Spleen (tissue), 11 donors: ENCODE results near the gene VPS50. TPM values are rescaled to one million over a fixed set of nuclear protein-coding genes. Genes with fewer than 3 reads are reported as not detected.

Experiments
- DNase-seq: peaks from one replicate; pipeline ENCODE4 v3.0.0-alpha.2; 2020
- H3K27ac ChIP-seq, 8 donors: fragments of 200-600 bp; sonication (generic) in 7 of 8; 1 replicate in 4 of 8; 2 replicates in 4 of 8; pipeline versions ENCODE4 v1.5.0 to v1.8.0; 2016 to 2021; ENCODE audit warnings: inconsistent platforms in 4 of 8, mild to moderate bottlenecking in 4 of 8, moderate library complexity in 1 of 8
- H3K27me3 ChIP-seq, 7 donors: fragments of 200-600 bp; sonication (generic) in 6 of 7; replicated peaks in 1 of 7; 1 replicate in 4 of 7; 2 replicates in 3 of 7; pipeline versions ENCODE4 v1.5.0 to v1.8.0; 2016 to 2021; ENCODE audit warnings: inconsistent platforms in 3 of 7, mild to moderate bottlenecking in 1 of 7
- H3K36me3 ChIP-seq, 6 donors: fragments of 200-600 bp; sonication (generic) in 5 of 6; 1 replicate in 4 of 6; 2 replicates in 2 of 6; pipeline versions ENCODE4 v1.5.0 to v1.8.0; 2016 to 2021; ENCODE audit warnings: inconsistent platforms in 2 of 6
- H3K4me1 ChIP-seq, 6 donors: fragments of 200-600 bp; sonication (generic) in 5 of 6; 1 replicate in 3 of 6; 2 replicates in 3 of 6; pipeline versions ENCODE4 v1.5.0 to v1.8.0; 2016 to 2021; ENCODE audit warnings: inconsistent platforms in 3 of 6
- H3K4me3 ChIP-seq, 8 donors: fragments of 200-600 bp; sonication (generic) in 7 of 8; 1 replicate in 4 of 8; 2 replicates in 4 of 8; pipeline versions ENCODE4 v1.5.0 to v1.8.0; 2016 to 2021; ENCODE audit warnings: inconsistent platforms in 4 of 8, mild to moderate bottlenecking in 4 of 8, moderate library complexity in 2 of 8
- H3K9me3 ChIP-seq, 8 donors: fragments of 200-600 bp; sonication (generic) in 7 of 8; 1 replicate in 4 of 8; 2 replicates in 4 of 8; pipeline versions ENCODE4 v1.5.0 to v1.8.0; 2016 to 2021; ENCODE audit warnings: inconsistent platforms in 4 of 8
- CTCF ChIP-seq, 11 experiments: fragments of 200-600 bp in 7 of 11; fragments of 450-650 bp in 4 of 11; sonication (generic) in 4 of 11; IDR thresholded peaks in 8 of 11; conservative IDR thresholded peaks in 3 of 11; 1 replicate in 7 of 11; 2 replicates in 4 of 11; pipeline versions ENCODE4 v1.4.0 to v1.8.0; 2016 to 2021; ENCODE audit warnings: antibody characterized with exemption in 11 of 11, inconsistent platforms in 4 of 11, mild to moderate bottlenecking in 1 of 11
- POLR2A ChIP-seq, 3 donors: fragments of 450-650 bp; IDR thresholded peaks; one replicate each; pipeline ENCODE4 v1.5.1; 2017; ENCODE audit warnings: antibody characterized with exemption in 3 of 3, mild to moderate bottlenecking in 1 of 3
- POLR2AphosphoS5 ChIP-seq, 3 donors: sonication (generic); formaldehyde crosslinking; IDR thresholded peaks; one replicate each; pipeline ENCODE4 v1.5.1; 2017; ENCODE audit warnings: antibody characterized with exemption in 3 of 3
- WGBS, 5 donors: extraction: QIAGEN DNeasy Blood & Tissue Kit in 3 of 5; methylation state at CpG; one replicate each; pipeline versions ENCODE4 v1.1.5 to v1.1.7; 2013 to 2018; 5-methylcytosine and 5-hydroxymethylcytosine counted together
- intact Hi-C: fragments of 100-400 bp; cut with DNase I; formaldehyde crosslinking; loops from one replicate; pipeline ENCODE4 v1.15.0; 2023; ENCODE audit warnings: low total_unique reads
- polyA plus RNA-seq, 3 donors: library from polyadenylated mRNA; stranded (reverse); fragments of 200-250 nt; gene quantifications; one replicate each; pipeline ENCODE4 v1.2.1, GENCODE V29; 2013
- total RNA-seq, 7 donors: library from RNA; depleted of rRNA in 3 of 7; stranded (reverse); fragments of >200 nt in 3 of 7; fragmentation: NEBNext Ultra II Directional in 4 of 7; extraction: Animal tissue kit (Norgen Biotek cat#: 25700) in 4 of 7; gene quantifications; one replicate each; pipeline versions ENCODE4 v1.1.0 to v1.2.1, GENCODE V29; 2016 to 2021
- donor health status: healthy with polysubstance abuse.
- donor health status: DM: no; HTN: no; CAD: no; lungs with moderate emphysema.
- donor health status: DM: no; HTN: no; CAD: no.
- donor health status: Bipolar disorder and iron deficiency.
- donor health status: healthy.
- donor health status: DM: no; HTN: no; CAD: no.
- donor health status: DM: yes; HTN: yes; CAD: no.

The VPS50 gene
- total and polyA plus RNA-seq, 10 donors, result 8.1 to 62.6 (median 34.2) TPM

- DNase-seq, result no peak
- intact Hi-C loops, result no loop called here
- no peaks in the 10 kb centered on the region for H3K9me3 ChIP-seq
- 58 to 68% (median 67%) methylated on average over 2 of the region's 2 CpGs for WGBS, 5 donors
- no peaks in the 10 kb centered on the region for H3K36me3 ChIP-seq
- H3K27me3 ChIP-seq, result no peaks in the 10 kb centered on the region
- no peak overlapping the region for H3K27ac ChIP-seq
- H3K4me1 ChIP-seq, result no peaks in the 10 kb centered on the region
- H3K4me3 ChIP-seq, result no peak overlapping the region
- no peak for TF ChIP-seq POLR2AphosphoS5 (IDR thresholded peaks at IDR 0.05)
- no peak for TF ChIP-seq POLR2A (IDR thresholded peaks at IDR 0.05)
- TF ChIP-seq CTCF (IDR thresholded peaks at IDR 0.05 in 8 of 11, conservative IDR thresholded peaks at IDR 0.05 in 3 of 11), result no peak
Measured at GRCh38 chr7:93205046-93205445, 27.1 kb upstream of the VPS50 start.

GRCh38 chr7:93211228-93211818 is 20.8 kb upstream of the VPS50 start:
- Histone ChIP-seq H3K36me3 (no peaks in the 10 kb centered on the region), H3K4me3 (no peak overlapping the region), H3K27me3 (peaks cover 0 to 14% (median 0%) of the 10 kb centered on the region in 7 donors), H3K9me3 (no peaks in the 10 kb centered on the region), H3K27ac (no peak overlapping the region), H3K4me1 (no peaks in the 10 kb centered on the region)
- TF ChIP-seq POLR2AphosphoS5 (IDR thresholded peaks at IDR 0.05) (no peak), CTCF (IDR thresholded peaks at IDR 0.05 in 8 of 11, conservative IDR thresholded peaks at IDR 0.05 in 3 of 11) (no peak), POLR2A (IDR thresholded peaks at IDR 0.05) (no peak)
- 77 to 87% (median 83%) methylated on average over 5 of the region's 5 CpGs for WGBS, 5 donors
- DNase-seq, result no peak
- intact Hi-C loops, result no loop called here

DNA sequence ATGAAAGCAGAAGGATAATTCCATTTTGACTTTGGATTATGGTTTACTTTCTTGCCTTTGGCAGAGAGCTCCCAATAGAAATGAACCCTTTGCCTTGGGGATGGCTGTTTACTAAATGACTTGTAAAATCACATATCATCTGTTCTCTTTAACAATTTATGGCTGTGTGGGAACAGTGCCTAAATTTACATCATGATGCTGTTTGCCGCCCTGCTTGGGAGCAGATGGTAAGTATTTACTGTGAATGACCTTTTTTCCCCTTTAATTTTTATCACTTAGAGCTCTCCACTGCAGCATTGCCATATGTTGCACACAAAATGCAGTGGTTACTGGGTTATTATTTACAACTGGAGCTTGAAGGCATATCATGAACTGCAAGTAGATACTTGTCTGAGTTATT is 19.3 kb upstream of the VPS50 start:
- H3K9me3 ChIP-seq, result no peaks in the 10 kb centered on the region
- intact Hi-C loops, result no loop called here
- DNase-seq, result no peak
- WGBS, 5 donors, result 67 to 89% (median 82%) methylated on average over 1 of the region's 1 CpG
- H3K36me3 ChIP-seq, result no peaks in the 10 kb centered on the region
- TF ChIP-seq CTCF (IDR thresholded peaks at IDR 0.05 in 8 of 11, conservative IDR thresholded peaks at IDR 0.05 in 3 of 11) (no peak), POLR2AphosphoS5 (IDR thresholded peaks at IDR 0.05) (no peak), POLR2A (IDR thresholded peaks at IDR 0.05) (no peak)
- H3K4me3 ChIP-seq, result no peak overlapping the region
- peaks cover 0 to 14% (median 0%) of the 10 kb centered on the region in 7 donors for H3K27me3 ChIP-seq
- no peak overlapping the region for H3K27ac ChIP-seq
- no peaks in the 10 kb centered on the region for H3K4me1 ChIP-seq

GRCh38 chr7:93218997-93219827 is 13.0 kb upstream of the VPS50 start:
- intact Hi-C loops, result no loop called here
- 60 to 74% (median 66%) methylated on average over 10 of the region's 10 CpGs for WGBS, 5 donors

More at GRCh38 chr7:93218997-93219827, 13.0 kb upstream of the VPS50 start:
- no peak for DNase-seq
- Histone ChIP-seq H3K27ac (no peak overlapping the region), H3K27me3 (peaks cover 0 to 7% (median 0%) of the 10 kb centered on the region in 7 donors), H3K4me3 (no peak overlapping the region), H3K4me1 (no peaks in the 10 kb centered on the region), H3K36me3 (no peaks in the 10 kb centered on the region), H3K9me3 (no peaks in the 10 kb centered on the region)
- TF ChIP-seq CTCF (IDR thresholded peaks at IDR 0.05 in 8 of 11, conservative IDR thresholded peaks at IDR 0.05 in 3 of 11) (no peak), POLR2AphosphoS5 (IDR thresholded peaks at IDR 0.05) (no peak), POLR2A (IDR thresholded peaks at IDR 0.05) (no peak)
